Neural cell (in vitro differentiated cells): ENCODE results near the gene GNAS-AS1.

Source experiments
- CTCF ChIP-seq: fragments of 450-650 bp; IDR thresholded peaks from 2 replicates; pipeline ENCODE4 v1.5.1; 2014; ENCODE audit warnings: antibody characterized with exemption, mild to moderate bottlenecking, moderate library complexity; ENCODE audit not compliant: poor library complexity, severe bottlenecking
- EP300 ChIP-seq: fragments of 450-650 bp; conservative IDR thresholded peaks from 2 replicates; pipeline ENCODE4 v1.6.1; 2014; ENCODE audit warnings: antibody characterized with exemption, mild to moderate bottlenecking, moderate library complexity; ENCODE audit not compliant: poor library complexity, severe bottlenecking
- EZH2 ChIP-seq: fragments of 200-600, 300-800 bp; shearing (Covaris generic), sonication (generic); IDR thresholded peaks from 2 replicates; pipeline ENCODE4 v1.6.1; 2014; ENCODE audit warnings: antibody characterized with exemption, low read length, borderline replicate concordance, mild to moderate bottlenecking; ENCODE audit not compliant: insufficient read depth, poor library complexity, severe bottlenecking
- POLR2AphosphoS5 ChIP-seq: IDR thresholded peaks from 2 replicates; pipeline ENCODE4 v1.6.1; 2012
- RAD21 ChIP-seq: fragments of 450-650 bp; conservative IDR thresholded peaks from 2 replicates; pipeline ENCODE4 v1.6.1; 2014; ENCODE audit warnings: antibody characterized with exemption, mild to moderate bottlenecking, moderate library complexity
- REST ChIP-seq: IDR thresholded peaks from 2 replicates; pipeline ENCODE4 v1.6.1; 2012; ENCODE audit warnings: borderline replicate concordance
- SMC3 ChIP-seq: fragments of 450-650 bp; conservative IDR thresholded peaks from 2 replicates; pipeline ENCODE4 v1.6.1; 2014; ENCODE audit warnings: antibody characterized with exemption, mild to moderate bottlenecking, moderate library complexity; ENCODE audit not compliant: poor library complexity
- TAF1 ChIP-seq: IDR thresholded peaks from 2 replicates; pipeline ENCODE4 v1.6.1; 2012; ENCODE audit warnings: low read depth

- TF ChIP-seq CTCF (no peak), EZH2 (no peak), TAF1 (no peak), EP300 (no peak), SMC3 (no peak), REST (no peak), POLR2AphosphoS5 (no peak), RAD21 (no peak)
Measured at GRCh38 chr20:58822748-58823730, 27.7 kb downstream of the GNAS-AS1 start.
